Measurements from ENCODE around the gene GUCD1. TPM values are rescaled to one million over a fixed set of nuclear protein-coding genes. Genes with fewer than 3 reads are reported as not detected.

GUCD1 gene
- total RNA-seq, 1 experiment from 2014 or later = 112 TPM

GRCh38 chr22:24494167-24494527 lies 60.8 kb downstream of the GUCD1 start:
- no peak overlapping the region for H3K27ac ChIP-seq
- no peaks in the 10 kb centered on the region for H3K36me3 ChIP-seq
- no peaks in the 10 kb centered on the region for H3K27me3 ChIP-seq (replicated peaks)
- H3K4me1 ChIP-seq (replicated peaks) = no peaks in the 10 kb centered on the region
- no peak for DNase-seq (ENCODE audit: low read depth in 1 of 2, low spot score in 2 of 2)
- no peaks in the 10 kb centered on the region for H3K9me3 ChIP-seq (replicated peaks)
- no peak overlapping the region for H3K4me3 ChIP-seq

- H3K36me3 ChIP-seq = no peaks in the 10 kb centered on the region
- H3K27ac ChIP-seq = no peak overlapping the region
- H3K27me3 ChIP-seq (replicated peaks) = no peaks in the 10 kb centered on the region
- H3K4me3 ChIP-seq = no peak overlapping the region
- no peak for DNase-seq (ENCODE audit: low read depth in 1 of 2, low spot score in 2 of 2)
- H3K9me3 ChIP-seq (replicated peaks) = no peaks in the 10 kb centered on the region
- H3K4me1 ChIP-seq (replicated peaks) = peaks cover 4% of the 10 kb centered on the region
Measured at GRCh38 chr22:24492391-24492790, 62.5 kb downstream of the GUCD1 start.

Other genes with a start within 250 kb of the GUCD1 start
- 3.4 and 3.6 TPM in 2 replicates for gene ADORA2A, start 127.5 kb downstream of the GUCD1 start, total RNA-seq (2014; rRNA removed; shearing (Covaris generic))
- 0.44 and 0.47 TPM in 2 replicates for gene UPB1, start 59.8 kb downstream of the GUCD1 start, total RNA-seq (2014; rRNA removed; shearing (Covaris generic))
- gene SNRPD3, start 861 bp upstream of the GUCD1 start, total RNA-seq (2014; rRNA removed; shearing (Covaris generic)) = 193 and 234 TPM in 2 replicates
- 1.5 and 2.3 TPM in 2 replicates for gene LRRC75B, start 37.9 kb upstream of the GUCD1 start, total RNA-seq (2014; rRNA removed; shearing (Covaris generic))
- gene GGT1, start 48.1 kb upstream of the GUCD1 start, total RNA-seq (2014; rRNA removed; shearing (Covaris generic)) = 0.06 and 0.61 TPM in 2 replicates
- gene PIWIL3, start 219.6 kb upstream of the GUCD1 start, total RNA-seq (2014; rRNA removed; shearing (Covaris generic)) = not detected in 2 replicates